ENCODE data around the gene EXOSC6.
"Not testable (repeated sequence)": the region's sequence is repeated elsewhere in the genome, so short reads cannot be mapped to it uniquely, and the experiment has no call there.

EXOSC6 gene

GRCh38 chr16:70270176-70270575 lies 18.4 kb upstream of the EXOSC6 start:
- H4K91ac ChIP-seq (ENCODE audit: low read length): no peak overlapping the region
- peaks cover 69 to 84% of the 10 kb centered on the region in 2 experiments for H3K36me3 ChIP-seq (ENCODE audit: control insufficient read depth in 1 of 2, insufficient read depth in 2 of 2, low read depth in 1 of 2, low read length in 2 of 2)
- 100% methylated on average over 3 of the region's 3 CpGs for WGBS
- no peak overlapping the region for H3K9ac ChIP-seq (ENCODE audit: low read length)
- peaks cover 16% of the 10 kb centered on the region for H3K79me1 ChIP-seq (replicated peaks; ENCODE audit: low read length, poor library complexity, severe bottlenecking)
- H2AK5ac ChIP-seq (ENCODE audit: low read length, severe bottlenecking): no peak overlapping the region
- no peaks in the 10 kb centered on the region for H3K27me3 ChIP-seq (ENCODE audit: control insufficient read depth in 1 of 2, insufficient read depth in 1 of 2, low read length in 2 of 2)
- H4K8ac ChIP-seq (ENCODE audit: low read length): no peak overlapping the region
- no peak for DNase-seq
- H3K4ac ChIP-seq (ENCODE audit: low read depth in 1 of 2, low read length in 2 of 2): no peak overlapping the region
- H2AFZ ChIP-seq (ENCODE audit: low read depth, low read length): no peak overlapping the region
- no peak overlapping the region for H3K23ac ChIP-seq (ENCODE audit: low read length in 2 of 2)
- H3K18ac ChIP-seq (ENCODE audit: low read depth in 1 of 2, low read length in 2 of 2): no peak overlapping the region
- H3K4me2 ChIP-seq (ENCODE audit: low read length, poor library complexity, severe bottlenecking): no peak overlapping the region
- no peaks in the 10 kb centered on the region for H3K4me1 ChIP-seq (ENCODE audit: control insufficient read depth, insufficient read depth, low read depth, low read length)
- H2BK120ac ChIP-seq (ENCODE audit: low read depth, low read length): no peak overlapping the region
- no peak overlapping the region for H2BK12ac ChIP-seq (ENCODE audit: low read length in 2 of 2)
- H2BK5ac ChIP-seq (ENCODE audit: low read depth, low read length, poor library complexity, severe bottlenecking): no peak overlapping the region
- no peak overlapping the region for H3K27ac ChIP-seq (ENCODE audit: low read length, poor library complexity, severe bottlenecking)
- H3K9me3 ChIP-seq (ENCODE audit: control insufficient read depth, low read length): no peaks in the 10 kb centered on the region
- H3K4me3 ChIP-seq (ENCODE audit: insufficient read depth in 1 of 2, low read depth in 1 of 2, low read length in 2 of 2): no peak overlapping the region
- H3K14ac ChIP-seq (ENCODE audit: low read length in 2 of 2): no peak overlapping the region
- no peak overlapping the region for H2BK15ac ChIP-seq (ENCODE audit: low read depth, poor library complexity, severe bottlenecking)

DNA sequence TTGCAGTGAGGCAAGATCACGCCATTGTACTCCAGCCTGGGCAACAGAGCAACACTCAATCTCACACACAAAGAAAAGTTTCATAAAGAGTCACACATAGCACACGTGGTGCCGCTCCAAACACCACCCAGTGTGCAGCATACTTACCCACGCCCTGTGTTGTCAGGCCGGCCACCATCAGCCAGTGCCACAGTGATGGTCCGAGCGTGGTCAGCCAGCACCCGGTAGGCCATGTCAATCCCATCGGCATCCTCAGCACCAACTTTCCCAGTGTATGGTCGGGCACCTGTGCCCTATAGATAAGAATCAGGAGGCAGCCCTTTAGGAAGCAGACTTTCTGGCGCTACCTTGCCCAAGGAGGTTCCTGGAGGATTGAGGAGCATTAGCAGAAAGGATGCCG lies 17.7 kb upstream of the EXOSC6 start:
- Histone ChIP-seq H2BK120ac (ENCODE audit: low read depth, low read length) (no peak overlapping the region), H2BK5ac (ENCODE audit: low read depth, low read length, poor library complexity, severe bottlenecking) (no peak overlapping the region), H4K8ac (ENCODE audit: low read length) (peak overlapping the region; percentile 12), H3K27me3 (ENCODE audit: control insufficient read depth in 1 of 2, insufficient read depth in 1 of 2, low read length in 2 of 2) (no peaks in the 10 kb centered on the region), H2AK5ac (ENCODE audit: low read length, severe bottlenecking) (no peak overlapping the region), H3K14ac (ENCODE audit: low read length in 2 of 2) (no peak overlapping the region), H2BK12ac (ENCODE audit: low read length in 2 of 2) (no peak overlapping the region), H3K9ac (ENCODE audit: low read length) (no peak overlapping the region), H3K18ac (ENCODE audit: low read depth in 1 of 2, low read length in 2 of 2) (no peak overlapping the region), H3K4me3 (ENCODE audit: insufficient read depth in 1 of 2, low read depth in 1 of 2, low read length in 2 of 2) (no peak overlapping the region), H3K4me2 (ENCODE audit: low read length, poor library complexity, severe bottlenecking) (no peak overlapping the region), H4K91ac (ENCODE audit: low read length) (no peak overlapping the region), H2BK15ac (ENCODE audit: low read depth, poor library complexity, severe bottlenecking) (no peak overlapping the region), H3K4me1 (ENCODE audit: control insufficient read depth, insufficient read depth, low read depth, low read length) (no peaks in the 10 kb centered on the region), H3K4ac (ENCODE audit: low read depth in 1 of 2, low read length in 2 of 2) (no peak overlapping the region), H3K23ac (ENCODE audit: low read length in 2 of 2) (no peak overlapping the region), H3K79me1 (replicated peaks; ENCODE audit: low read length, poor library complexity, severe bottlenecking) (peaks cover 20% of the 10 kb centered on the region), H3K36me3 (ENCODE audit: control insufficient read depth in 1 of 2, insufficient read depth in 2 of 2, low read depth in 1 of 2, low read length in 2 of 2) (peaks cover 71 to 86% of the 10 kb centered on the region in 2 experiments), H2AFZ (ENCODE audit: low read depth, low read length) (no peak overlapping the region), H3K9me3 (ENCODE audit: control insufficient read depth, low read length) (no peaks in the 10 kb centered on the region), H3K27ac (ENCODE audit: low read length, poor library complexity, severe bottlenecking) (no peak overlapping the region)
- WGBS: 98% methylated on average over 12 of the region's 12 CpGs
- no peak for DNase-seq

GRCh38 chr16:70267922-70268321 lies 16.2 kb upstream of the EXOSC6 start:
- H2BK120ac ChIP-seq (ENCODE audit: low read depth, low read length); DNase-seq; H3K14ac ChIP-seq (ENCODE audit: low read length in 2 of 2); H2BK5ac ChIP-seq (ENCODE audit: low read depth, low read length, poor library complexity, severe bottlenecking); H3K27ac ChIP-seq (ENCODE audit: low read length, poor library complexity, severe bottlenecking); H3K9ac ChIP-seq (ENCODE audit: low read length); H2AK5ac ChIP-seq (ENCODE audit: low read length, severe bottlenecking); H3K23ac ChIP-seq (ENCODE audit: low read length in 2 of 2); H4K8ac ChIP-seq (ENCODE audit: low read length); H2BK15ac ChIP-seq (ENCODE audit: low read depth, poor library complexity, severe bottlenecking); H3K27me3 ChIP-seq (ENCODE audit: control insufficient read depth in 1 of 2, insufficient read depth in 1 of 2, low read length in 2 of 2); H3K18ac ChIP-seq (ENCODE audit: low read depth in 1 of 2, low read length in 2 of 2); H2AFZ ChIP-seq (ENCODE audit: low read depth, low read length); H3K4me1 ChIP-seq (ENCODE audit: control insufficient read depth, insufficient read depth, low read depth, low read length); H3K4me3 ChIP-seq (ENCODE audit: insufficient read depth in 1 of 2, low read depth in 1 of 2, low read length in 2 of 2); H2BK12ac ChIP-seq (ENCODE audit: low read length in 2 of 2); H3K9me3 ChIP-seq (ENCODE audit: control insufficient read depth, low read length); H3K4me2 ChIP-seq (ENCODE audit: low read length, poor library complexity, severe bottlenecking); H4K91ac ChIP-seq (ENCODE audit: low read length); H3K4ac ChIP-seq (ENCODE audit: low read depth in 1 of 2, low read length in 2 of 2): not testable (repeated sequence)
- Histone ChIP-seq H3K79me1 (replicated peaks; ENCODE audit: low read length, poor library complexity, severe bottlenecking) (peaks cover 20% of the 10 kb centered on the region), H3K36me3 (ENCODE audit: control insufficient read depth in 1 of 2, insufficient read depth in 2 of 2, low read depth in 1 of 2, low read length in 2 of 2) (peaks cover 82 to 90% of the 10 kb centered on the region in 2 experiments)
- 95% methylated on average over 10 of the region's 10 CpGs for WGBS

- Histone ChIP-seq H2BK5ac (ENCODE audit: low read depth, low read length, poor library complexity, severe bottlenecking) (no peak overlapping the region), H3K79me1 (replicated peaks; ENCODE audit: low read length, poor library complexity, severe bottlenecking) (peaks cover 18% of the 10 kb centered on the region), H3K4me3 (ENCODE audit: insufficient read depth in 1 of 2, low read depth in 1 of 2, low read length in 2 of 2) (no peak overlapping the region), H3K9ac (ENCODE audit: low read length) (no peak overlapping the region), H4K91ac (ENCODE audit: low read length) (no peak overlapping the region), H2AFZ (ENCODE audit: low read depth, low read length) (no peak overlapping the region), H3K23ac (ENCODE audit: low read length in 2 of 2) (no peak overlapping the region), H2AK5ac (ENCODE audit: low read length, severe bottlenecking) (no peak overlapping the region), H2BK120ac (ENCODE audit: low read depth, low read length) (no peak overlapping the region), H3K4me1 (ENCODE audit: control insufficient read depth, insufficient read depth, low read depth, low read length) (no peaks in the 10 kb centered on the region), H3K18ac (ENCODE audit: low read depth in 1 of 2, low read length in 2 of 2) (no peak overlapping the region), H4K8ac (ENCODE audit: low read length) (no peak overlapping the region), H2BK12ac (ENCODE audit: low read length in 2 of 2) (no peak overlapping the region), H3K9me3 (ENCODE audit: control insufficient read depth, low read length) (no peaks in the 10 kb centered on the region), H3K27me3 (ENCODE audit: control insufficient read depth in 1 of 2, insufficient read depth in 1 of 2, low read length in 2 of 2) (no peaks in the 10 kb centered on the region), H3K36me3 (ENCODE audit: control insufficient read depth in 1 of 2, insufficient read depth in 2 of 2, low read depth in 1 of 2, low read length in 2 of 2) (peaks cover 82 to 90% of the 10 kb centered on the region in 2 experiments), H3K4ac (ENCODE audit: low read depth in 1 of 2, low read length in 2 of 2) (no peak overlapping the region), H3K4me2 (ENCODE audit: low read length, poor library complexity, severe bottlenecking) (no peak overlapping the region), H3K27ac (ENCODE audit: low read length, poor library complexity, severe bottlenecking) (no peak overlapping the region), H3K14ac (ENCODE audit: low read length in 2 of 2) (no peak overlapping the region), H2BK15ac (ENCODE audit: low read depth, poor library complexity, severe bottlenecking) (no peak overlapping the region)
- DNase-seq: peak; percentile 56
- WGBS: 64% methylated on average over 6 of the region's 6 CpGs
These were observed 15.8 kb upstream of the EXOSC6 start for GRCh38 chr16:70267516-70267915.
